AG09319 (cell line): ENCODE measurements around the gene GPHA2.
"Not testable (repeated sequence)": the region's sequence is repeated elsewhere in the genome, so short reads cannot be mapped to it uniquely, and the experiment has no call there.

Source experiments
- DNase-seq: peaks from one replicate; pipeline ENCODE4 v3.0.0-alpha.2; 2010; ENCODE audit warnings: low read depth; ENCODE audit errors: extremely low read depth
- TF ChIP-seq, protein P1 (sequence below): IDR thresholded peaks from 2 replicates; pipeline ENCODE4 v1.5.1; 2011; ENCODE audit warnings: low read depth, mild to moderate bottlenecking, inconsistent platforms, low read length, moderate library complexity

GPHA2 gene, protein sequence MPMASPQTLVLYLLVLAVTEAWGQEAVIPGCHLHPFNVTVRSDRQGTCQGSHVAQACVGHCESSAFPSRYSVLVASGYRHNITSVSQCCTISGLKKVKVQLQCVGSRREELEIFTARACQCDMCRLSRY

DNA sequence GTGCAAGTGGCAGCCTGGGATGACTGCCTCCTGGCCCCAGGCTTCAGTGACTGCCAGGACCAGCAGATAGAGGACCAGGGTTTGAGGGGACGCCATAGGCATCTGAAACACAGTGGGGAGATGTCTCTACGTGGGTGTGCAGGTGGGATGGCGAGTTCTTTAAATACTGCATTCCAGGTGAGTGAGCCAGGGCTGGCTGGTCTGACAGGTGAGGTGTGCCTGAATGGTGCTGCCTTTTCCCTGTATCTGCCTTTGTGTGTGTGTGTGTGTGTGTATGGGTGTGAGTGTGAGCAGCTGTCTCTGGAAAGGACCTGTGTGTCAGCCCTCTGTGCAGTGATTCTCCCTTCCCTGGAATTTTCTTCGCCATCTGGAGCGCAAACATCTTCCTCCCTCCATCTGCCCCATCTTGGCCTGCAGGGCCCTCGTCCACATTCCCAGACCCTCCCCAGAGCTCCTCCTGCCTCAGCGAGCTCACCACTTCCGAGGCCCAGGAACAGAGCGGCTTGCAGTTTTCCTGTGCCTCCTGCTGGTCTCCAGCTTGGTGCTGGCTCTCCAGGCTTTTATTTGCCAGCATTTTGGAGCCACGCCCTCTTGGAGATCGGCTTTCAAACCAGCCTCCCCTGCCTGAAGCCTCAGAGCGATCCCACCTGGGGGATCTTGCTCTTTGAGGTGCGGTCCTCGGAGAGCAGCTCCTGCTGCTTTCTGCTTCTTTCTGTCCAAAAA, at the start of gene GPHA2:
Gene GPHA2, minus strand, starts transcription at position 535 of the 723 bp plus-strand sequence. Its CDS starts 433 bp downstream, at position 102.
- TF ChIP-seq, protein P1, sequence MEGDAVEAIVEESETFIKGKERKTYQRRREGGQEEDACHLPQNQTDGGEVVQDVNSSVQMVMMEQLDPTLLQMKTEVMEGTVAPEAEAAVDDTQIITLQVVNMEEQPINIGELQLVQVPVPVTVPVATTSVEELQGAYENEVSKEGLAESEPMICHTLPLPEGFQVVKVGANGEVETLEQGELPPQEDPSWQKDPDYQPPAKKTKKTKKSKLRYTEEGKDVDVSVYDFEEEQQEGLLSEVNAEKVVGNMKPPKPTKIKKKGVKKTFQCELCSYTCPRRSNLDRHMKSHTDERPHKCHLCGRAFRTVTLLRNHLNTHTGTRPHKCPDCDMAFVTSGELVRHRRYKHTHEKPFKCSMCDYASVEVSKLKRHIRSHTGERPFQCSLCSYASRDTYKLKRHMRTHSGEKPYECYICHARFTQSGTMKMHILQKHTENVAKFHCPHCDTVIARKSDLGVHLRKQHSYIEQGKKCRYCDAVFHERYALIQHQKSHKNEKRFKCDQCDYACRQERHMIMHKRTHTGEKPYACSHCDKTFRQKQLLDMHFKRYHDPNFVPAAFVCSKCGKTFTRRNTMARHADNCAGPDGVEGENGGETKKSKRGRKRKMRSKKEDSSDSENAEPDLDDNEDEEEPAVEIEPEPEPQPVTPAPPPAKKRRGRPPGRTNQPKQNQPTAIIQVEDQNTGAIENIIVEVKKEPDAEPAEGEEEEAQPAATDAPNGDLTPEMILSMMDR: peak; percentile 12
- DNase-seq: no peak

DNA sequence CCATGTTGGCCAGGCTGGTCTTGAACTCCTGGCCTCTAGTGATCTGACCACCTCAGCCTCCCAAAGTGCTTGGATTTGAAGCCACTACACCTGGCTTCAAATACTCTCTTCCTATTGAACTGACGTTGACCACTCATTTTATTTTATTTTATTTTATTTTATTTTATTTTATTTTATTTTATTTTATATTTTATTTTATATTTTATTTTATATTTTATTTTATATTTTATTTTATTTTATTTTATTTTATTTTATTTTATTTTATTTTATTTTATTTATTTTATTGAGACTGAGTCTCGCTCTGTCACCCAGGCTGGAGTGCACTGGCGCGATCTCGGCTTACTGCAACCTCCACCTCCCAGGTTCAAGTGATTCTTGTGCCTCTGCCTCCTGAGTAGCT, 47.6 kb upstream of the GPHA2 start:
- not testable (repeated sequence) for DNase-seq

DNA sequence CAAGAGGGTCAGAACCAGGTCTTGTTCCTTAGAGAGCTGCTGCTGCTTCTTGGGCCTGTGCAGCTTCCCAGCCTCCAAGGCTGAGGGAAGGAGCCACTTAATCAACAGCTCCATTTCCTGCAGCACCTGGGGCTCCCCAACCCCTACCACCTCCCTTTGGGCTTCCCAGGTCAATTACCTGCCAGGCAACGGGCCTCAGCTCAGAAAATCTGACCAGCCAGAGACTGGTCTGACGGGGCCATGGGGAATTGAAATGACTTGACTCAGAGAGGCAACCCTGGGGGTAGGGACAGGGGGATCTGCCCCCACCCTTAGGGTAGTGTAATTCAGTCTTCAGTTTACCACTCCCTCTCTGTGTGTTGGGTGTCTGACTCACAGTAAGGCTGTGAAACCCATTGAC, 41.0 kb upstream of the GPHA2 start:
- TF ChIP-seq, protein P1: no peak
- DNase-seq: no peak

DNA sequence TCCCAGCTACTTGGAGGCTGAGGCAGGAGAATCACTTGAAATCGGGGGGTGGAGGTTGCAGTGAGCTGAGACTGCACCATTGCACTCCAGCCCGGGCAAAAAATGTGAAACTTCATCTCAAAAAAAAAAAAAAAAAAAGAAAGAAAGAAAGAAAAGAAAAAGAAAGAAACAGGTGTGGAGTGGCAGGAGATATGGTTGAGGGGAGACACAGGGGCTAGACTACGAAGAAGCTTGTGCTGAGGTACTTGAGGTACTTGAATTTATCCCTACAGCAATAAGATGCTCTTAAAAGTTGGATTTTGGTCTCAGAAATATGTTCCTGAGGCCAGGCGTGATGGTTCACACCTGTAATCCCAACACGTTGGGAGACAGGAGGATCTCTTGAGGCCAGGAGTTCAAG, 38.4 kb upstream of the GPHA2 start:
- TF ChIP-seq, protein P1: no peak
- no peak for DNase-seq

DNA sequence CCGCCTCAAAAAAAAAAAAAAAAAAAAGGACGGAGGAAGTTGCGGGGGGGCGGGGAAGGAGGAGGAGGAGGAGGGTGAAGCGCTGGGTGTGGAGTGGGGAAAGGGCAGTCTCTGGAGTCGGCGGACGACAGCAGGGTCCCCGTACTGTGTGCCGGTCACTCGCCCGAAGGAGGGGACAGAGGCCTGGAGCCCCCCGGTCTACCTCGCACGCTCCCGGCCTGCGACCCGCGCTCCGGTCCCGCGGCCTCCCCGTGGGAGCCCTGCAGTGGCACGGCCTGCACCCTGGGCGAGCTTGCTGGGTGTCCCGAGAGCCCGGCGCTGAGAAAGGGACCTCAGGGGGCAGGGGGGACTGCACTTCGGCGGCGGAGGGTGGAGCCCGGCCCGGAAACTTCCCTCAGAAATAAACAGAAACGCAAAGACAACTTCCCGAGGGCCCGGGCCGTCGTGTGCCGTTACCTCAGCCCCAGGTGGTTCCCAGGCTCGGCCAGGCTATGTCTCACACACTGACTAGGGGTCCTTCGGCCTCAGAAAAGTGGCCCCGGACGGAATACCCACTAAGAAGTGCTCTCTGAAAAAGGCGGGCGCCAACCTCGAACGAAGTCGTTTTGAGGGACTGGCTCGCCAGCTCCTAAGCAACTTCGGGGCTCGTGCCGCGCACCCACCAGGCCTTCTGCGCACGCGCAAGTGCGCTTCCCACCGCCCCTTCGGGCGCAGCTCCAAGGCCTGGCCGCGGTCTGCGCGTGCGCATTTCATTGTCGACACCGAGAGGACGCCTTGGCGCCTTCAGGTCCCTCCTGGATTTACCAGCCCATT, 35.9 kb upstream of the GPHA2 start, which contains the start of gene MAJIN:
Gene MAJIN, minus strand, starts transcription at position 688 of the 813 bp plus-strand sequence. CDS start 12,703 bp downstream, outside the sequence.
- no peak for DNase-seq
- TF ChIP-seq, protein P1: no peak

DNA sequence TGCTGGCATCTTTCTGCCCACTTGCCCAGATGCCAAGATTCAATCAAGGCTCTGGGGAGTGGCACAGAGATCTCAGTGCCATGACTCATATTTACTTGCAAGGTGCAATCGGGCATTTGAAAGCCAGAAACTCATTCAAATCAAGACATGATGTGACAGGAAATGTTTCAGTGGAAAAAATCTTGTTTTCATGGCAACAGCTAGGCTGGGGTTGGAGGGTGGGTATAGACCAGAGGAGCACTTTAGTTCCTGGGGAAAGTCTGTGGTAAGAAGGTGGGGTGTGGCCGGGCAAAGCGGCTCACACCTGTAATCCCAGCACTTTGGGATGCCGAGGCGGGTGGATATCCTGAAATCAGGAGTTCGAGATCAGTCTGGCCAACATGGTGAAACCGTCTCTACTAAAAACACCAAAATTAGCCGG, 35.0 kb upstream of the GPHA2 start:
- TF ChIP-seq, protein P1: no peak
- no peak for DNase-seq

DNA sequence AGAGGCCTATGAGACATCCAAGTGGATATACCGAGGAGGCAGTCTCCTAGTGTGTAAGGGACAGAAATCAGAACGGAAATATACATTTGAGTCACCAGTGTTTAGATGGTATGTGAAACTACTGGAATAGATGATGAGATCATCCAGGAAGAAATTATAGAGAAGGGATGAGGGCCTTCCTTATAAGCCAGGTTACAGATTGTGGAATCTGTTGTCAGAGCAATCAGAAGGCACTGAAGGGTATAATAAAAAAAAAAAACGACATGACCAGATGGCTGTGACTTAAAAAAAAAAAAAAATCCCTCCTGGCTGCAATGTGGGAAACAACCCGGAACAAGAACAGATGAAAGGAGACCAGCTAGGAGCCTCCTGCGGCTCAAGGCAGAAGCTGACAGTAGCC, 33.5 kb upstream of the GPHA2 start:
- DNase-seq: no peak
- TF ChIP-seq, protein P1: no peak
